Measurements from ENCODE around the gene CETN2. TPM values are rescaled to one million over a fixed set of nuclear protein-coding genes. Genes with fewer than 3 reads are reported as not detected.

CETN2 gene
- 10 to 100 TPM; 31.6 to 45.7 (median 33.4) TPM for polyA plus RNA-seq

DNA sequence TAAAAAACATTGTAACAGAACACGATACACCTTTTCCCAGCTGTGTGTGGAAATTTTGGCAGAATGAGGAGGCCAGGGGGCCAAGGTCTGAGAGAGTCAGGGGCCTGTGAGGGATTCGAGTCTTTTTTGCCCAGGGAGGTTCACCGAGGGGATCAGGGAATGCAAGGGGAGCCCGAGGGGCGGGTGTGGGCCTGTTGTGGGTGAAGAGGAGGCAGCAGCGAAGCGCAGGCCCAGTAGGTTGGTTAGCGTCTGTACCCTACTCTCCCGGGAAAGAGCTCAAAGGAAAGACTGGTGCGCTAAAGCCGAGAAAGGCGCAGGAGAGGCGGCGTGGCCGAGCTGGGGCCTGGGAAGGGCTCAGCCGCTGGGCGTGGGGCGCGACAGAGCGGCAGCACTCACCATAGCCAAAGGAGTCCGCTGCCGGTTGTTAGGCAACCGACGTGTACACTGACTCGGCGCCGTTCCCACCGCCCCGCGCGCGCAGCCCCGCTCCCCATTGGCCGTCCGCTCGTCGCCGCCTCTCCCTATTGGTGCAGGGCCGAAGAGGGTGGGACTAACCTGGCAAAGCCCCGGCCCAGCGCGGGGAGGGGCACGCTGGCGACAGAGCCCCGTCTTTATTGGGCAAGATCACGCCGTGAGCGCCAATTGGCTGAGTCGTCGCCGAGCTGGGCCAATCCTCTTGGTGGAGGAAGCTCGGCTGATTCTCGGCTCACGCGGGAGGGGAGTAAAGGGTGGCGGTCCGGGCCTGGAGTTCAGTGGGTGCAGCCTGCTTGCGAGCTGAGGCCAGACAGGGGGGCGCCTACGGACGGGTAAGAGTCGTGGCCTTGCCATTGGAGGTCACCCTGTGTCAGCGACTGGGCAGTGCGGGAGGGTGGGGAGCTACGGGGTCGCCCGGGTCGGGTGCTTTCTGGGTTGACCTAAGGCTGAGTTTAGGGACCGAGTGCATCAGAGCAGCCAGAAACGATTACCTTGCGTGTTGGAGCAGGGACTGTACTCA, at the start of gene CETN2, which contains the start of gene NSDHL:
TSS of gene CETN2 (minus strand) at position 446 of the 994 bp plus-strand sequence. CDS start at position 399, 47 bp downstream.
TSS of gene NSDHL (plus strand) at position 752 of the 994 bp plus-strand sequence. CDS start 15,262 bp downstream, outside the sequence.
- Mint-ChIP-seq H3K9me3 (no peaks in the 10 kb centered on the region), H3K36me3 (no peaks in the 10 kb centered on the region), H3K27ac (peak within 1 kb of the TSS; percentile 88 to 94 (median 91)), H3K27me3 (ENCODE audit: low read depth in 3 of 3) (peaks cover 2 to 7% (median 4%) of the 10 kb centered on the region in 3 donors), H3K4me3 (peak within 1 kb of the TSS; percentile 91 to 95 (median 94)), H3K4me1 (peaks cover 28 to 35% of the 10 kb centered on the region in 2 donors)
- peak; percentile 92 to 94 (median 93) for DNase-seq

DNA sequence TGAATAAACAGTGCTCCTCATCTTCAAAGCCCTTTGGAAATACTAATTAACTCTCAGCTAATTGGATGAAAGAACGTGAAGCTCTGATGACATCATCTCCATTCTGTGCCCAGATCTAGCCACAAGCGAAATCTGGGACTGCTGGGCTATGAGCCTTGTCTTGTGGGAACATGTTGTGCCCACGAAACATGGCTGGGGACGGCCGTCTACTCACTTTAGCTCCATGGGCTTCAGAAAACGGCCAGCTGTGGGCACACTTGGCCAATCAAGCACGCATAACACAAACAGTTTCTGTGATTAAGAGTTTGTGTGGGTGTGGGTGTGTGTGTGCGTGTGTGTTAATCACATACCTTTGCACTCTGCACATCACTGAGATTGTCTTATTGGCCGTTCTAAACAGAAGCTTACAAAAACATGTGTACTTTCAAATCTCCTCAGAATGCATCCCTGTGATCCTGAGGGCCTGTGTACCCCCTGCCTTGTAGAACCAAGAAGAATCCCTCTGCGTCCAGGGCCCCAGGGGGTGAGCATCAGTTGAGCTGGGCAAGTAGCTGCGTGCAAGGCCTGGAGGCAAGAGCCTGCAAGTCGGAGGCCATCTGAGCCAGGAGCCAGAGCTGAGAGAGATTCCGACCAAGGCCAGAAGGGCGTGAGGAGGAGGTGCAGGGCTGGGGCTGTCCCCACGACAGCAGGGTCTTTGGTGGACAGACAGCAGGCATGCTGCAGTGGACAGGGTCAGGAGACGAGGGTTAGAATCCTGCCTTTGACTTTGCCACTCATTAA, 48.6 kb upstream of the CETN2 start:
- no peaks in the 10 kb centered on the region for H3K36me3 Mint-ChIP-seq
- H3K4me1 Mint-ChIP-seq, result no peaks in the 10 kb centered on the region
- peaks cover 0 to 15% (median 0%) of the 10 kb centered on the region in 3 donors for H3K27me3 Mint-ChIP-seq (ENCODE audit: low read depth in 3 of 3)
- no peak overlapping the region for H3K27ac Mint-ChIP-seq
- no peak overlapping the region for H3K4me3 Mint-ChIP-seq
- DNase-seq, result no peak
- peaks cover 0 to 2% (median 0%) of the 10 kb centered on the region in 6 donors for H3K9me3 Mint-ChIP-seq

DNA sequence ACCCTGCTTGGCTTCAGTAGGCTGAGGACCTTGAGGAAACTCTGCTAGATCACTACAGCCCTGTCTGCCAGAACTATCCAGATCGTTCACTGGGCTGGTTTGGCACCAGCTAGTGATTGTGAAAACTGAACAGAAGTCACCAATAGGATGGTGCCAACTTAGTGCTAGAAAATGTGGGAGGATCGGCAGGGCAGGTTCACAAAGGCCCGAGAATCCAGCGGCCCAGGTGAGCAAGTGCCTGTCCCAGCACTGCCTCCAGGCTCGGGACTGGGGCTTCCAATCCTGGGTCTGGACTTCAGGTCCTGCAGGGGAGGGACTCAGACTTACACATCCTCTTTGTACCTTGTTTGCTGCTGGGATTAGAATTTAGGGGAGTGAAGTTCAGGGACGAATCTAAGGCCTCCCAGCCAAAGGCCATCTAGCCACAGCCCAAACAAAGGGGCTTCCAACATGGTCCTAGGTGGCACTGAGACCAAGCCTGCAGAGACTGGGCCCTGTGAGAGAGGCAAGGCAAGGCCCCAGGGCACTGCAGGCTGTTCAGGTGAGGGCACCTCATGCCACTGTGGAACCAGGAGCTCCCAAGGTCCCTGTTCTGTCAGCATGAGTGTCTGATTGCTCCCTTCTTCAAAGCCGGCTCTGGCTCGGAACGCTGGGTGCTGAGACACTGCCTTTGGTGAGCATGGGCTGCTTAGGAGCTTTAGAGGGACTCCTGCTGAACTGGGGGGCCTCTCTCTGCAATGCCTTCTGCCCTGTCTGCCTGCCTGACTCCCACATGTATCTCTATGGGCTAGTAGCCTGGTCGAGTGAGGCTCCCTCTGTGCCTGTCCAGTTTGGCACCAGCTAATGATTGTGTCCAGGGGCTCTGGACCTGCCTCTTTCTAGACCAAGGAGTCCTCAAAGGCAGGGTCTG, 46.6 kb upstream of the CETN2 start:
- no peaks in the 10 kb centered on the region for H3K36me3 Mint-ChIP-seq
- H3K9me3 Mint-ChIP-seq, result peaks cover 0 to 2% (median 0%) of the 10 kb centered on the region in 6 donors
- DNase-seq, result no peak
- H3K4me1 Mint-ChIP-seq, result peaks cover 15 to 17% of the 10 kb centered on the region in 2 donors
- peaks cover 0 to 14% (median 0%) of the 10 kb centered on the region in 3 donors for H3K27me3 Mint-ChIP-seq (ENCODE audit: low read depth in 3 of 3)
- no peak overlapping the region for H3K4me3 Mint-ChIP-seq
- no peak overlapping the region for H3K27ac Mint-ChIP-seq

DNA sequence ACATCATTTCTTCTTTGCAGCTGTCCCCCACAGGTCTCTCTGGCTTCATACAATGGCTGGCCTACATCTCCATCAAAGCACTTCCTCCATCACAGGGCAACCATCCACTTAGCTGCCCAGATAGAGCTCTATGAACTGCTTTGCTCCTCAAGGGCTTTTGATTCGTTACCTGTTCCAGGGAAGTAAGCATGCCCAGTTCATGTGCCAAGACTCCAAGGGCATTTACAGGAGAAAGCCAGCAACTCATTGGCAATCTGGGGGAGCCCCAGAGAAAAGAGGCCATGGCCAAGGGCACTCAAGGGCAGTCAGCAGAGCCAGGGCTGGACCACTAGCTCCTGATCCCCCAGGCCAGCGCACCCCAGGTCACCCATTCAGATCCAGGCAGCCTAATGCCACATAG, 42.8 kb upstream of the CETN2 start:
- Mint-ChIP-seq H3K27me3 (ENCODE audit: low read depth in 3 of 3) (peaks cover 0 to 4% (median 3%) of the 10 kb centered on the region in 3 donors), H3K27ac (peak overlapping the region in 2 of 6 donors; percentile 42 to 54), H3K4me3 (peak overlapping the region in 3 of 5 donors; percentile 12 to 60 (median 40)), H3K36me3 (peaks cover 0 to 5% (median 0%) of the 10 kb centered on the region in 3 donors), H3K4me1 (peaks cover 24 to 26% of the 10 kb centered on the region in 2 donors), H3K9me3 (peaks cover 0 to 2% (median 0%) of the 10 kb centered on the region in 6 donors)
- no peak for DNase-seq

DNA sequence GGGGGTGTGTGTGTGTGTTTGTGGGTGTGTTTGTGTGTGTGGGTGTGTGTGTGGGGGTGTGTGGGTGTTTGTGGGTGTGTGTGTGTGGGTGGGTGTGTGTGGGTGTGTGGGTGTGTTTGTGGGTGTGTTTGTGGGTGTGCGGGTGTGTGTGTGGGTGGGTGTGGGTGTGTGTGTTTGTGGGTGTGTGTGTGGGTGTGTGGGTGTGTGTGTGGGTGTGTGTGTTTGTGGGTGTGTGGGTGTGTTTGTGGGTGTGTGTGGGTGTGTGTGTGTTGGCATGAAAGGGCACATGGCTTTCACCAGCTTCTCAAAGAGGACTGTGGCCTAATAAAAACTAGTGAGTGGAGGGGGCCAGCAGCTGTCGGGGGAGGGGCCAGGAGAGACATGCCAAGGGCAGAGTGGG, 42.0 kb upstream of the CETN2 start:
- Mint-ChIP-seq H3K27me3 (ENCODE audit: low read depth in 3 of 3) (peaks cover 0 to 4% (median 3%) of the 10 kb centered on the region in 3 donors), H3K9me3 (peaks cover 0 to 2% (median 0%) of the 10 kb centered on the region in 6 donors), H3K4me3 (peak overlapping the region in 1 of 5 donors; percentile 63), H3K27ac (peak overlapping the region in 1 of 6 donors; percentile 73), H3K4me1 (peaks cover 24 to 26% of the 10 kb centered on the region in 2 donors), H3K36me3 (peaks cover 0 to 5% (median 0%) of the 10 kb centered on the region in 3 donors)
- DNase-seq, result no peak

DNA sequence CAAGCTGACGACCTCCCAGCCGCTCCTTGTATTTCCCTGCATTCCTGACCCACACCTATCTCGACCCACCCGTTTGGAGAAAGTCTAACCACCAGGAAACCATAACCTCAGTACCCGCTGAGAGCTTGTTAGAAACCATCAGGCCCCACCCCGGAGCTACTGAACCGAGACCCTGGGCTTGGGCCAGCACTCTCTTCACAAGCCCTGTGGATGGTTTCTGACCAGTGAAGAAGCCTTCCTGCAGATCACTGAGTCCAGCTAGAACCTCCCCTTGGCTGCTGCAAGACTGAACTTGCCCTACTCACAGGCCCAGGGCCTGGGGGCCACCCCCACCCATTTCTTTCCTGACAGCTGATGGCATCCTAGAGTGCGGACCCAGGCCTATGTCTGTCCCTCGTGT, 40.7 kb upstream of the CETN2 start:
- peak overlapping the region in 1 of 6 donors; percentile 43 for H3K27ac Mint-ChIP-seq
- peaks cover 0 to 3% (median 0%) of the 10 kb centered on the region in 3 donors for H3K27me3 Mint-ChIP-seq (ENCODE audit: low read depth in 3 of 3)
- peaks cover 24 to 26% of the 10 kb centered on the region in 2 donors for H3K4me1 Mint-ChIP-seq
- DNase-seq, result no peak
- no peak overlapping the region for H3K4me3 Mint-ChIP-seq
- H3K36me3 Mint-ChIP-seq, result peaks cover 0 to 5% (median 0%) of the 10 kb centered on the region in 3 donors
- peaks cover 0 to 2% (median 0%) of the 10 kb centered on the region in 6 donors for H3K9me3 Mint-ChIP-seq

DNA sequence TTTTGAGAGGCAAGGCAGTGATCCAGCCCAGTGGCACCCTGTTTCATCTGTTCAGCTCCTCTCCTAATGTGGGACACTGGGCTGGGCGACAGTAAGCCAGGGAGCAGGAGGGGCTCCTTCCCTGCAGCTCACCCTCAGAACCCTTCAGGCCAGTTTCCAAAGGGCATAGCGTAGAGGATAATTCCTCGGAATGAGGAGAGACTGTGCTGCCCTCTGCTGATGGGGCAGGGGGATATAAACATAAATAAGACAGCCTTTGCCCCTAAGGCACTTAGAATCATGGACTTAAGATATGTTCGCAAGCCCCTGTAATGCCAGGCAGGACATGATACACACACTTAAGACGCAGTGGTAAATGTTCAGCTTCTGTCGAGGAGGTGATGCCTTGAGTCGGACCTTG, 39.4 kb upstream of the CETN2 start:
- H3K4me3 Mint-ChIP-seq, result no peak overlapping the region
- peaks cover 24 to 26% of the 10 kb centered on the region in 2 donors for H3K4me1 Mint-ChIP-seq
- H3K27me3 Mint-ChIP-seq (ENCODE audit: low read depth in 3 of 3), result peaks cover 0 to 3% (median 0%) of the 10 kb centered on the region in 3 donors
- no peak for DNase-seq
- H3K9me3 Mint-ChIP-seq, result peaks cover 0 to 2% (median 0%) of the 10 kb centered on the region in 6 donors
- peaks cover 0 to 5% (median 4%) of the 10 kb centered on the region in 3 donors for H3K36me3 Mint-ChIP-seq
- peak overlapping the region in 2 of 6 donors; percentile 24 to 71 for H3K27ac Mint-ChIP-seq

DNA sequence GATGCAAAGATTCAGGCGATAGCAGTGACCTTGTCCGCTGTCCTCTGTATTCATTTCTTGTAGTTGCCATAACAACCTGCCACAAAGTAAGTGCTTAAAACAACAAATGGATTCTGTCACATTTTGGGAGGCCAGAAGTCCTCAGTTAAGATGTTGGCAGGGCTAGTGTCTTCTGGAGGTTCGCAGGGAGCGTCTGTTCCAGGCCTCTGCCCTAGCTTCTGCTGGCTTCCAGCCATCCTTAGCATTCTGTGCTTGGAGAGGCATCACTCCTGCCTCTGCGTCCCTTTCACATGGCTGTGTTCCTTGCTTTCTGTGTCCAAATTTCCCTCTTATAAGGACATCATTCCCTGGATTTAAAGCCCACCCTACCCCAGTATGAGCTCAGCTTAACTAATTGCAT, 35.8 kb upstream of the CETN2 start:
- DNase-seq, result no peak
- H3K27ac Mint-ChIP-seq, result no peak overlapping the region
- no peaks in the 10 kb centered on the region for H3K9me3 Mint-ChIP-seq
- H3K27me3 Mint-ChIP-seq (ENCODE audit: low read depth in 3 of 3), result peaks cover 0 to 3% (median 0%) of the 10 kb centered on the region in 3 donors
- peaks cover 0 to 12% (median 4%) of the 10 kb centered on the region in 3 donors for H3K36me3 Mint-ChIP-seq
- peaks cover 0 to 4% of the 10 kb centered on the region in 2 donors for H3K4me1 Mint-ChIP-seq
- H3K4me3 Mint-ChIP-seq, result no peak overlapping the region

DNA sequence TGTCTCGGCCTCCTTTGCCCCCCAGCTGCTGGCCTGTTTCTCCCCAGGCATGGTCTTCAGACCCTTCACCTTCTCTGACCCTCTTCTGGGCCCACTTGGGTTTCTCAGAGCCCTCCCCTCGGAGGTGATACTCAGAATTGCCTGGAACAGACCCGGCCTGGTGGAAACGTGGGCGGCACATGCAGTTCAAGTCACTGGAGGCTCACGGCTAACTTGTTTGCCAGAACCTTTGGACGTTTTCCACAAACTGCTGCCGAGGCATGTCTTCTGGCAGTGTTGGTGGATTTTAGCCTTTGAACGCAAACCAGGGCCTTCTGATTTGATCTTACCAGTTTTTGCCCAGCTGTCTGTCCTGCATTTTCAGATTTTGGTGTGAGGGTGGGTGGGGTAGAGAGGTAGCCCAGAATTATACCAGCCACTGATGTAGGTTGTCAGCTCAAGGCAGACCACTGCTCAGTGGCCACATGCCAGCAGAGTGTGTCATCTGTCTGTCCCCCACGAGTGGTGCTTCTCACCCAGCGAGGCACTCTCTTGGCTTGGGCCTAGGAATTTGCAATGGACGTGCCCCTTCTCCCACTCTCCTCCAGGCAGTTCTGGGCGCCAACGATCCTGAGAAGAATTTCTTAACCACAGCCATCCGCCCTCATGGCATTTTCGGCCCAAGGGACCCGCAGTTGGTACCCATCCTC, 34.8 kb upstream of the CETN2 start:
- Mint-ChIP-seq H3K4me1 (no peaks in the 10 kb centered on the region), H3K36me3 (peaks cover 0 to 12% (median 4%) of the 10 kb centered on the region in 3 donors), H3K4me3 (no peak overlapping the region), H3K9me3 (no peaks in the 10 kb centered on the region), H3K27me3 (ENCODE audit: low read depth in 3 of 3) (no peaks in the 10 kb centered on the region), H3K27ac (no peak overlapping the region)
- DNase-seq, result no peak

DNA sequence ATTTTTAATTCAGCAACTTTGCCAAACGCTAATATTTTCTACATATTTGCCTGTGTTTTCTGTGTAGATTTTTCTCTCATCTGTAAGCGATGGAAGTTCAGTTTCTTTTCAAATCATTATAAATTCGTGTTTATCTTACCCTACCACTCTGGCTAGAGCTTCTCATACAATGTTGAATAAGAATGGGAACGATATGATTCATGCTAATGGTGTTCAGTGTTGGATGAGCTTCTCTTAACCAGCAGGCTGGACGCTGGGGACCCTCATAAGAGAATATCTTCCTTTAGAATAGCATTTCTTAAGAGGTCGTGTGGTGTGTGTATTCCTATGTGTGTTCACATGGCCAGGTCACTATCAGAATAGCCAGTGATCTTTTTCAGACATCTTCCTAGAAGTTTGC, 31.3 kb upstream of the CETN2 start:
- Mint-ChIP-seq H3K9me3 (no peaks in the 10 kb centered on the region), H3K27ac (no peak overlapping the region), H3K4me1 (no peaks in the 10 kb centered on the region), H3K27me3 (ENCODE audit: low read depth in 3 of 3) (no peaks in the 10 kb centered on the region), H3K36me3 (peaks cover 4 to 14% (median 4%) of the 10 kb centered on the region in 3 donors), H3K4me3 (no peak overlapping the region)
- DNase-seq, result no peak

DNA sequence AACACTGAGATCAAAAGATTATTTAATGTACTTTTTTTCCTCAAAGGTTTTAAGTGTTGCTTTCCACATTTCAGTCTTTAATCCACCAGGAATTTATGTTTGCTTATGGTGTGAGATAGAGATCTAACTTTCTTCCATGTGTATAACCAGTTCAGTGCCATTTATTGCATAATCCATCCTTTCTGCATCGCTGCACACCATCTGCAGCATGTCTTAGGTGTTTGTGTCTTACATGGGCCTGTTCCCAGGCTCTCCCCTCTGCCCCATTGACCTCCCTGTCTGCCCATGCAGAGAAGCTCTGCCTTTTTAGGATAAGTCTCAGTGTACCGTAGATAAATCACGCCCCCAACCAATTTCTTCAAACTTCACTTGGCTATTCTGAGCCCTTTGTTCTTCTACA, 30.6 kb upstream of the CETN2 start:
- Mint-ChIP-seq H3K4me3 (no peak overlapping the region), H3K27me3 (ENCODE audit: low read depth in 3 of 3) (no peaks in the 10 kb centered on the region), H3K4me1 (no peaks in the 10 kb centered on the region), H3K9me3 (no peaks in the 10 kb centered on the region), H3K36me3 (peaks cover 4 to 14% (median 4%) of the 10 kb centered on the region in 3 donors), H3K27ac (no peak overlapping the region)
- no peak for DNase-seq

DNA sequence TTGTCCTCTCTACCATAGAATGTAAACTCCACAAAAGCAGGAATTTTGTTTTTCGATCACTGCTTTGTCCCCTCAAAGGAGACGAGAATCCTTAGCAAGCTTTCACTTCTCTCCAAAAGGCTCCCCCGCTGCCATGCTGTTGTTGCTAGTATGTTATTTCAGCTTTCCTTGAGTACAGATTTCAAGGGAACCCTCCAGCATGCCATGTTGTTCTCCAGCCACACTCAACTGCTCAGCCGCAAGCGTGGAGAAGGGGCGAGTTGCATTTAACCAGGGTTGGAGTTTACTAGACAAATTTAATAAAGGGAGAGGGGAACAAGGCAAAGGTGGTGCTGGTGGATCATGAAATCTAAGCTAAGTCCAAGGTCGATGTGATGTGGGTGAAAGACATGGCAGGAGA, 23.4 kb upstream of the CETN2 start:
- Mint-ChIP-seq H3K27me3 (ENCODE audit: low read depth in 3 of 3) (peaks cover 0 to 1% (median 0%) of the 10 kb centered on the region in 3 donors), H3K27ac (no peak overlapping the region), H3K4me1 (peaks cover 0 to 1% of the 10 kb centered on the region in 2 donors), H3K36me3 (peaks cover 4 to 21% (median 14%) of the 10 kb centered on the region in 3 donors), H3K9me3 (no peaks in the 10 kb centered on the region), H3K4me3 (no peak overlapping the region)
- no peak for DNase-seq

Data from immature natural killer cell (primary cell).